AG09309 (cell line): ENCODE results near the gene TMEM164.
"Not testable (repeated sequence)": the region's sequence is repeated elsewhere in the genome, so short reads cannot be mapped to it uniquely, and the experiment has no call there.

Experiments used
- DNase-seq: peaks from one replicate; pipeline ENCODE4 v3.0.0-alpha.2; 2010; ENCODE audit warnings: low read depth
- H3K4me3 ChIP-seq: 2 replicates; pipeline ENCODE4 v1.5.1; 2011; ENCODE audit warnings: mild to moderate bottlenecking, low read depth, low read length, moderate library complexity; ENCODE audit not compliant: control insufficient read depth
- CTCF ChIP-seq: IDR thresholded peaks from 2 replicates; pipeline ENCODE4 v1.5.1; 2011; ENCODE audit warnings: mild to moderate bottlenecking, low read depth, low read length, inconsistent platforms; ENCODE audit not compliant: insufficient read depth, control insufficient read depth; ENCODE audit errors: missing control alignments

TMEM164 gene

GRCh38 chrX:110143454-110144210, 140.7 kb downstream of the TMEM164 start:
- no peak for TF ChIP-seq CTCF
- no peak for DNase-seq

GRCh38 chrX:110145311-110145710, 142.4 kb downstream of the TMEM164 start:
- DNase-seq = no peak
- no peak overlapping the region for H3K4me3 ChIP-seq
- no peak for TF ChIP-seq CTCF

More at GRCh38 chrX:110143454-110144210, 140.7 kb downstream of the TMEM164 start:
- no peak overlapping the region for H3K4me3 ChIP-seq

GRCh38 chrX:110145854-110146253, 142.9 kb downstream of the TMEM164 start:
- DNase-seq = no peak
- H3K4me3 ChIP-seq = no peak overlapping the region
- peak; percentile 66 for TF ChIP-seq CTCF

- no peak for DNase-seq
- H3K4me3 ChIP-seq = no peak overlapping the region
- peak; percentile 79 for TF ChIP-seq CTCF
Observed at GRCh38 chrX:110146521-110146920, 143.6 kb downstream of the TMEM164 start.

GRCh38 chrX:110153244-110153643, 150.3 kb downstream of the TMEM164 start:
- TF ChIP-seq CTCF = no peak
- no peak for DNase-seq
- H3K4me3 ChIP-seq = no peak overlapping the region

GRCh38 chrX:110153896-110154295, 151.0 kb downstream of the TMEM164 start:
- DNase-seq = no peak
- TF ChIP-seq CTCF = no peak
- H3K4me3 ChIP-seq = no peak overlapping the region

GRCh38 chrX:110154328-110154727, 151.4 kb downstream of the TMEM164 start:
- not testable (repeated sequence) for H3K4me3 ChIP-seq, DNase-seq
